ENCODE measurements around the gene PRR36. TPM values are rescaled to one million over a fixed set of nuclear protein-coding genes. Genes with fewer than 3 reads are reported as not detected.

Gene PRR36
- polyA plus RNA-seq, 2 of the 4 experiments (the other 2 are of a cell fraction) = 0.04 to 0.35 TPM

DNA sequence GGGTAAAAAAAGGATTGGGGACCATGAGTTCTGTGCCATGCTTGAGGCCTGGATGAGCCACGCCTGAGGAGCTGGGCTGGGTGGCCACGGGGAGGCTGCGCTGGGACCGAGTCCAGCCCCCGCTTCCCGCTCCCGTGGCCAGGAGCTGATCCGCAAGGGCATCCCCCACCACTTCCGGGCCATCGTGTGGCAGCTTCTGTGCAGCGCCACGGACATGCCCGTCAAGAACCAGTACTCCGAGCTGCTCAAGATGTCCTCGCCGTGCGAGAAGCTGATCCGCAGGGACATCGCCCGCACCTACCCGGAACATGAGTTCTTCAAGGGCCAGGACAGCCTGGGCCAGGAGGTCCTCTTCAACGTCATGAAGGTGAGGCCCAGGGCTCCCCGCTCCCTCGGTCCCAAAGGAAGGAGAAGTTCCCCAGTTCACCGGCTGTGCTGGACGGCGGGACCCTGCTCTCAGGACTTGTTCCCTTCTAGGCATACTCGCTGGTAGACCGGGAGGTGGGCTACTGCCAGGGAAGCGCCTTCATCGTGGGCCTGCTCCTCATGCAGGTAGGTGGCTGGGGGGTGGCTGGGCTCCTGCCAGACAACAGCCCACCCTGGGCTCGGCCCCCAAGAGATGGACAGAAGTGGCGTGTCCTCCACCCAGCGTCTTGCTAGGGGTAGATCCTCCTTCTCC, 25.3 kb downstream of the PRR36 start (continued):
- TF ChIP-seq, protein P1, sequence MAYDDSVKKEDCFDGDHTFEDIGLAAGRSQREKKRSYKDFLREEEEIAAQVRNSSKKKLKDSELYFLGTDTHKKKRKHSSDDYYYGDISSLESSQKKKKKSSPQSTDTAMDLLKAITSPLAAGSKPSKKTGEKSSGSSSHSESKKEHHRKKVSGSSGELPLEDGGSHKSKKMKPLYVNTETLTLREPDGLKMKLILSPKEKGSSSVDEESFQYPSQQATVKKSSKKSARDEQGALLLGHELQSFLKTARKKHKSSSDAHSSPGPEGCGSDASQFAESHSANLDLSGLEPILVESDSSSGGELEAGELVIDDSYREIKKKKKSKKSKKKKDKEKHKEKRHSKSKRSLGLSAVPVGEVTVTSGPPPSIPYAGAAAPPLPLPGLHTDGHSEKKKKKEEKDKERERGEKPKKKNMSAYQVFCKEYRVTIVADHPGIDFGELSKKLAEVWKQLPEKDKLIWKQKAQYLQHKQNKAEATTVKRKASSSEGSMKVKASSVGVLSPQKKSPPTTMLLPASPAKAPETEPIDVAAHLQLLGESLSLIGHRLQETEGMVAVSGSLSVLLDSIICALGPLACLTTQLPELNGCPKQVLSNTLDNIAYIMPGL (CRISPR knock-in tag; IDR thresholded peaks at IDR 0.05; ENCODE audit: borderline replicate concordance) = no peak
- TF ChIP-seq NFE2L2 (conservative IDR thresholded peaks at IDR 0.05; ENCODE audit: low read length) (no peak), NR3C1 (IDR thresholded peaks at IDR 0.05) (no peak), FOXS1 (CRISPR knock-in tag; IDR thresholded peaks at IDR 0.05) (no peak), HOXA7 (CRISPR knock-in tag; IDR thresholded peaks at IDR 0.05) (no peak), SREBF2 (IDR thresholded peaks at IDR 0.05) (no peak), CBX8 (IDR thresholded peaks at IDR 0.05) (no peak)
- TF ChIP-seq, protein P2, sequence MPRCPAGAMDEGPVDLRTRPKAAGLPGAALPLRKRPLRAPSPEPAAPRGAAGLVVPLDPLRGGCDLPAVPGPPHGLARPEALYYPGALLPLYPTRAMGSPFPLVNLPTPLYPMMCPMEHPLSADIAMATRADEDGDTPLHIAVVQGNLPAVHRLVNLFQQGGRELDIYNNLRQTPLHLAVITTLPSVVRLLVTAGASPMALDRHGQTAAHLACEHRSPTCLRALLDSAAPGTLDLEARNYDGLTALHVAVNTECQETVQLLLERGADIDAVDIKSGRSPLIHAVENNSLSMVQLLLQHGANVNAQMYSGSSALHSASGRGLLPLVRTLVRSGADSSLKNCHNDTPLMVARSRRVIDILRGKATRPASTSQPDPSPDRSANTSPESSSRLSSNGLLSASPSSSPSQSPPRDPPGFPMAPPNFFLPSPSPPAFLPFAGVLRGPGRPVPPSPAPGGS (IDR thresholded peaks at IDR 0.05) = no peak

DNA sequence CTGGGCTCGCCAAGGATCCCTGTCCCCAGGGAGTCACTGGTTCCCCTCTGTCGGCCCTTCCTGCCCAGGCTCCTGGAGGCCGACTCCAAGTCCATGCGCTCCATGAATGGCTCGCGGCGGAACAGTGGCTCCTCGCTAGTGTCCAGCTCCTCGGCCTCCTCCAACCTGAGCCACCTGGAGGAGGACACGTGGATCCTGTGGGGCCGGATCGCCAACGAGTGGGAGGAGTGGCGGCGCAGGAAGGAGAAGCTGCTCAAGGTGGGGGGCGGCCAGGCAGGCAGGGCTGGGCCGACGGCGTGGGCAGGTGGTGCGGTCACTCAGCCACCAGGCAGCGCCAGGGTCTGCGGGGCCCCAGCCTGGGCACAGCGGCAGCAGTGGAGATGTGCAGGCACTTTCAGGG, 26.5 kb downstream of the PRR36 start:
- no peak for DNase-seq (ENCODE audit: low read depth in 1 of 2, low spot score in 1 of 2)

More for the DNA sequence above, 26.5 kb downstream of the PRR36 start:
- 85% methylated on average over 15 of the region's 23 CpGs for WGBS (ENCODE audit: missing lambda C conversion rate)
- no peak overlapping the region for H3K4me2 ChIP-seq
- no peaks in the 10 kb centered on the region for H3K4me1 ChIP-seq
- H3K9me3 ChIP-seq = no peaks in the 10 kb centered on the region
- H3K27ac ChIP-seq = no peak overlapping the region
- CTCF ChIA-PET = interaction anchor here (1.0 kb wide), 1 partner anchor 21 kb away, joined by 3 read pairs; no protein-coding TSS in a partner anchor
- H3K4me3 ChIP-seq = no peak overlapping the region
- TF ChIP-seq FOSL2 (IDR thresholded peaks at IDR 0.05) (no peak), FOSL2 (CRISPR knock-in tag; IDR thresholded peaks at IDR 0.05) (no peak), RARB (CRISPR knock-in tag; IDR thresholded peaks at IDR 0.05) (no peak), SREBF2 (IDR thresholded peaks at IDR 0.05) (no peak), RNF2 (IDR thresholded peaks at IDR 0.05; ENCODE audit: borderline replicate concordance, low read depth) (no peak), HEYL (CRISPR knock-in tag; IDR thresholded peaks at IDR 0.05) (no peak), NR3C1 (IDR thresholded peaks at IDR 0.05) (no peak), EP300 (IDR thresholded peaks at IDR 0.05) (no peak), EHF (CRISPR knock-in tag; IDR thresholded peaks at IDR 0.05) (no peak), ZSCAN20 (CRISPR knock-in tag; IDR thresholded peaks at IDR 0.05) (no peak), RCOR1 (IDR thresholded peaks at IDR 0.05; ENCODE audit: low read depth, low read length) (no peak), CHD2 (IDR thresholded peaks at IDR 0.05; ENCODE audit: low read length, partially characterized antibody) (no peak), NFE2L2 (conservative IDR thresholded peaks at IDR 0.05; ENCODE audit: low read length) (no peak), EHMT2 (IDR thresholded peaks at IDR 0.05; ENCODE audit: low read depth) (no peak)
- TF ChIP-seq, protein P1 (CRISPR knock-in tag; IDR thresholded peaks at IDR 0.05; ENCODE audit: borderline replicate concordance) = no peak
- TF ChIP-seq, protein P3, sequence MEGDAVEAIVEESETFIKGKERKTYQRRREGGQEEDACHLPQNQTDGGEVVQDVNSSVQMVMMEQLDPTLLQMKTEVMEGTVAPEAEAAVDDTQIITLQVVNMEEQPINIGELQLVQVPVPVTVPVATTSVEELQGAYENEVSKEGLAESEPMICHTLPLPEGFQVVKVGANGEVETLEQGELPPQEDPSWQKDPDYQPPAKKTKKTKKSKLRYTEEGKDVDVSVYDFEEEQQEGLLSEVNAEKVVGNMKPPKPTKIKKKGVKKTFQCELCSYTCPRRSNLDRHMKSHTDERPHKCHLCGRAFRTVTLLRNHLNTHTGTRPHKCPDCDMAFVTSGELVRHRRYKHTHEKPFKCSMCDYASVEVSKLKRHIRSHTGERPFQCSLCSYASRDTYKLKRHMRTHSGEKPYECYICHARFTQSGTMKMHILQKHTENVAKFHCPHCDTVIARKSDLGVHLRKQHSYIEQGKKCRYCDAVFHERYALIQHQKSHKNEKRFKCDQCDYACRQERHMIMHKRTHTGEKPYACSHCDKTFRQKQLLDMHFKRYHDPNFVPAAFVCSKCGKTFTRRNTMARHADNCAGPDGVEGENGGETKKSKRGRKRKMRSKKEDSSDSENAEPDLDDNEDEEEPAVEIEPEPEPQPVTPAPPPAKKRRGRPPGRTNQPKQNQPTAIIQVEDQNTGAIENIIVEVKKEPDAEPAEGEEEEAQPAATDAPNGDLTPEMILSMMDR (IDR thresholded peaks at IDR 0.05) = no peak
- TF ChIP-seq, protein P2 (IDR thresholded peaks at IDR 0.05) = no peak
- ATAC-seq = no peak
- FAIRE-seq = no peak
- POLR2A ChIA-PET = no interaction called here
